HG02943 (cell line): ENCODE results near the gene BMAL2.

Experiments
- ATAC-seq: cut with Tn5 transposase; IDR thresholded peaks from one replicate; pipeline ENCODE4 v1.9.1; 2021; ENCODE audit warnings: mild to moderate bottlenecking, low read depth, moderate library complexity; ENCODE audit not compliant: unreplicated experiment

The BMAL2 gene

DNA sequence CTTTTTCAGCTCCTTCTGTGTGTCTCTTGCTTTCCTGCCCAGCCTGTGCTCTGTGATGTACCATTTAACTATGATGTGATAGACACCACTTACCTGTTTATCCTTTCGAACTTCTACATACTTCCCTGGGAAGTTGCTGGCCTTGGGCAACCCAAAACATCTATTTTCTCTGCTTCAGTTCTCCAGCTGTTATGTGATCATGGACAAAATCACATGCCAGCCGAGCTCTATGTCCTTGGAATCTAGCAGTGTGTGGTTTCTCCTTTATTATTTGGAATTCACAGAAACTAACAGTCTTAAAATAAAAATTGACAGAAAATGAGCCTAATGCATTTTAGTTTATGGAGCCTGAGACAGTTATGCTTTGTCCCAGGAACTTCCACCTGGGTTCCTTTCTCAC, 22.9 kb downstream of the BMAL2 start:
- ATAC-seq = no peak

DNA sequence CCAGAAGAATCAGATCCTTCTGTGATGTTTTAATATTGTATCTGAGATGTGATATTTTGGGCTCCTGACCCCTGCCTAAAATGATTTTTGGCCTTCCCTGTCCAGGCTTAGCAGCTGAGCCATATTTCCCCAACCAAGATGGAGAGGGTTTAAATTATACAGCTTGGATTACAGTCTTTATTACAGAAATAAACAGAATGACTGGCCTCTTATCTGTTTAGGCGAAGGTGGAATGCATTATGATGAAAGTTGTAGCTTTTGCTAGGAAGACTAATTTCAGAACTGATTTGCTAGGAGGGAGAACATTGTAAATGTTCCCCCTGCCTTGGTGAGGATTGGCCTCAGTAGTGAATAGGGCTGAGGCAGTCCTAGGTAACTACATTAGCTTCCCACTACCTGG, 23.3 kb downstream of the BMAL2 start:
- ATAC-seq = no peak

DNA sequence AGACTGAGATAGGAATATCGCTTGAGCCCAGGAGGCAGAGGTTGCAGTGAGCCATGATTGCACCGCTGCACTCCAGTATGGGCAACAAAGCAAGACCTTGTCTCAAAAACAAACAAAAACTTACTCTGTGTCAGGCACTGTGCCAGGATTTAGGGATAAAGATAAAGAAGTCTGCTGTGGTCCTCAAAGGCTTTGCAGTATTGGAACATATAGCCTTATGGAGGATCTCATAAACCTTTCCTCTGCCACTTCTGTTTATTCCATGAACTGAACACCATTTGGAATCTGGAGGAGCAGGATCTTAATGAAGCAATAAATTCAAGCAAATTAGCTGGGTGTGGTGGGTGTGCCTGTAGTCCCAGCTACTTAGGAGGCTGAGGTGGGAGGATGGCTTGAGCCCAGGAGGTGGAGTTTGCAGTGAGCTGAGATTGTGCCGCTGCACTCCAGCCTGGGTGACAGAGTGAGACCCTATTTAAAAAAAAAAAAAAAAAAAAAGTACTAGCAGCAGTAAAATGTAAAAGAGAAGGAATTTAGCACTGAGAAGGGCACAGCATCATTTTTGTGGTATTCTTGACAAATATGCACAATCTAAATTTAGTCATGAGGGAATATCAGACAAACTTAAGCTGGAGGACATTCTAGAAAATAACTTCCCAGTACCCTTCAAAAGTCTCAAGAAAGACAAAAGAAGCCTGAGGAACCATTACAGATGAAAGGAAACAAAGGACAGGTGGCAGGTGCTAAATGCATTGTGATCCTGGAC, 27.1 kb downstream of the BMAL2 start:
- ATAC-seq = no peak

DNA sequence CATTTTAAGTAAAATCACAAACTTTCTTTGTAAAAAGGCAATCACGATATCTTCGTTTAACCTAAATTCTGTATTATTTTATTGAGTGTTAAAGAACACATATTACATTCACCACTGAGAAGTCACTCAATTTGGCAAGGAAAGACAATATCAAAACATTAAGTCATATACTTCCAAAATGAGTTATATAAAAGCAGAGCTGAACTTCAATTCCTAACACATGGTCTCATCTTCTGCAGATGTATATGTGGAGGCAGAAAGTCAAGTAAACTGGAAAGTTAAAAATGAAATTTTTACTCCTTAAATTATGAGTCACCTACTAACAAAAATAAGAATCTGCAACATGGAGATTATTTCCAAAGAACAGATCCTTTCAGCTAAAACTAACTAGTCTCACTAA, 28.7 kb downstream of the BMAL2 start:
- no peak for ATAC-seq

DNA sequence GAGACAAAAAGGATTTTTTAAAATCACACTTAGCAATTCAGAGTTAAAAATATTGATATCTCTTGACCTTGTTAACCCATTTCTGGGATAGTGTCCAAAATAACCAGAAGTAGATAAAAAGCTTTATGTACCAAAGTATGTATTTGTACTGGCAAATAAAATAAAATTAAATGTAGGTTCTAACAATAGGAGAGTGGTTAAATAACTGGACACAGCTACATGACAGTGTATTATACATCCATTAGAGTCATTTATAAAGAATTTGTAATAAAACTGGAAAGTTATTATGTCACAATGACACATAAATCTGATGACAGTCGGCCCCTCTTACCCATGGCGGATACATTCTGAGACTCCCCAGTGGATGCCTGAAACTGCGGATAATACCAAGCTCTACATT, 34.0 kb downstream of the BMAL2 start:
- no peak for ATAC-seq

DNA sequence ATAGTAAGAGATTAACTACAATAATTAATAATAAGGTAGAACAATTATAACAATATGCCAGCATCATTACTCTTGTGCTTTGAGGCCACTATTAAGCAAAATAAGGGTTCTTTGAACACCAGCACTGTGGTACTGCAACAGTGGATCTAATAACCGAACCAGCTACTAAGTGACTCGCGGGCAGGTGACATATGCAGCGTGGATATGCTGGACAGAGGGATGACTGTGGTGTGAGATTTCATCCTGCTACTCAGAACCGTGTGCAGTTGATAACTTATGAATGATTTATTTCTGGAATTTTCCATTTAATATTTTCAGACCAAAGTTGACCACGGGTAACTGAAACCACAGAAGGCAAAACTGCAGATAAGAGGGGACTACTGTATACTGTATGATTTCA, 34.4 kb downstream of the BMAL2 start:
- no peak for ATAC-seq

DNA sequence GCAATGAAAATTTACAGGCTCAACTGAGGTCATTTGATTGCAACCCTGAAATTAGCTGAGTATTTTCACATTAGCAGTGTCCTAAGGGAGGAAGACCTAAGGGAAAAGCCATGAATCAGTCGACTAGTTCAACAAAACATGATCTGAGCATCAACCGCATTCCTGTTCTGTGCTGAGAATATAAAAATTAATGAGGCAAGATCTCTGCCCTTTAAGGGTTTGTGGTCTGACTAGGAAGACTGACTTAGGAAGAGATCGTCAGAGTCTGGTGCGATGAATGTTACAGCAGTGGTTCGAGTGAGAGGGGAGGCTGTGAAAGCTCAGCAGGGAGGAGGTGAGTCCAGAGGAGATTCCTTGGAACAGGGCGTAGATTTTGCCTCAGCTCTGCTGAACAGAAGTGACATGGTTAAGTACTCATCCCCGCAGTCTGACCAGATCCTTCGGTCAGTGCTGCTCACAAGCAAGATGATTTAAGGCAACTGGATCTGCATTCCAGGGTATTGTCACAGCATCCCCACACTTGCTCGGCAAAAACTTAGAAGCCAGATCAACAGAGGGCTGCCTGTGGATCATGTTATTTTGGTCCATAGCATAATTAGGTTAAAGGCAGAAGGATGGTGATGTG, 49.6 kb downstream of the BMAL2 start:
- ATAC-seq = no peak
